GM23338 (cell line): ENCODE data around the gene NPC1L1. TPM values are rescaled to one million over a fixed set of nuclear protein-coding genes. Genes with fewer than 3 reads are reported as not detected.

Experiments
- ATAC-seq: fragments of 200-7000 bp; cut with Tn5 transposase; 3 replicates; pipeline ENCODE4 v1.9.1; 2020
- DNase-seq: peaks from one replicate; pipeline ENCODE4 v3.0.0-alpha.2; 2015; ENCODE audit warnings: low spot score
- H2AFZ ChIP-seq: fragments of 200-600 bp; sonication (generic); 2 replicates; pipeline ENCODE4 v1.8.0; 2016; ENCODE audit warnings: antibody characterized with exemption, mild to moderate bottlenecking, moderate library complexity
- H3F3A ChIP-seq: fragments of 200-600 bp; sonication (generic); replicated peaks from 2 replicates; pipeline ENCODE4 v1.8.0; 2017; ENCODE audit warnings: antibody characterized with exemption, mixed run types, low read depth
- H3K27ac ChIP-seq: fragments of 200-600 bp; sonication (generic); 2 replicates; pipeline ENCODE4 v1.6.1; 2016; ENCODE audit warnings: low read depth
- H3K27me3 ChIP-seq: fragments of 200-600 bp; sonication (generic); 2 replicates; pipeline ENCODE4 v1.8.0; 2016; ENCODE audit warnings: mild to moderate bottlenecking, mixed run types, moderate library complexity; ENCODE audit not compliant: insufficient read depth
- H3K36me3 ChIP-seq: fragments of 200-600 bp; sonication (generic); 2 replicates; pipeline ENCODE4 v1.8.0; 2016; ENCODE audit warnings: mild to moderate bottlenecking; ENCODE audit not compliant: insufficient read depth
- H3K4me1 ChIP-seq: fragments of 200-600 bp; sonication (generic); 2 replicates; pipeline ENCODE4 v1.8.0; 2016; ENCODE audit warnings: mild to moderate bottlenecking, moderate library complexity; ENCODE audit not compliant: insufficient read depth
- H3K4me2 ChIP-seq: fragments of 200-600 bp; sonication (generic); 2 replicates; pipeline ENCODE4 v1.7.1; 2017; ENCODE audit warnings: mixed run types
- H3K4me3 ChIP-seq: fragments of 200-600 bp; sonication (generic); 2 replicates; pipeline ENCODE4 v1.6.1; 2016; ENCODE audit warnings: mixed run types
- H3K79me2 ChIP-seq: fragments of 200-600 bp; sonication (generic); replicated peaks from 2 replicates; pipeline ENCODE4 v1.8.0; 2017; ENCODE audit warnings: mild to moderate bottlenecking; ENCODE audit not compliant: insufficient read depth
- H3K9me2 ChIP-seq: fragments of 200-600 bp; sonication (generic); 2 replicates; pipeline ENCODE4 v1.8.0; 2017; ENCODE audit not compliant: insufficient read depth
- H4K20me1 ChIP-seq: fragments of 200-600 bp; sonication (generic); replicated peaks from 2 replicates; pipeline ENCODE4 v1.8.0; 2017; ENCODE audit warnings: mild to moderate bottlenecking; ENCODE audit not compliant: insufficient read depth
- H3K27ac Mint-ChIP-seq: 2 replicates; pipeline ENCODE4 v1.8.0; 2020; ENCODE audit warnings: inconsistent platforms, mild to moderate bottlenecking, moderate library complexity, mixed read lengths
- H3K27me3 Mint-ChIP-seq: 3 replicates; pipeline ENCODE4 v1.8.0; 2022; ENCODE audit warnings: low read depth, mild to moderate bottlenecking, moderate library complexity, mixed read lengths, inconsistent platforms; ENCODE audit not compliant: insufficient read depth, poor library complexity
- H3K36me3 Mint-ChIP-seq: 3 replicates; pipeline ENCODE4 v1.8.0; 2021; ENCODE audit warnings: low read depth, mild to moderate bottlenecking, inconsistent platforms, moderate library complexity, mixed read lengths
- H3K4me1 Mint-ChIP-seq: 3 replicates; pipeline ENCODE4 v1.8.0; 2020; ENCODE audit warnings: mild to moderate bottlenecking, inconsistent platforms, mixed read lengths
- H3K4me3 Mint-ChIP-seq: 3 replicates; pipeline ENCODE4 v1.8.0; 2021; ENCODE audit warnings: moderate library complexity, mild to moderate bottlenecking, inconsistent platforms, mixed read lengths
- H3K9me3 Mint-ChIP-seq: 3 replicates; pipeline ENCODE4 v1.8.0; 2020; ENCODE audit warnings: moderate library complexity, mild to moderate bottlenecking, inconsistent platforms, mixed read lengths
- CTCF ChIP-seq, 2 experiments: fragments of 200-600 bp in 1 of 2; sonication (generic) in 1 of 2; conservative IDR thresholded peaks; 2 replicates each; pipeline versions ENCODE4 v1.5.1 to v1.6.1; 2016 to 2017; ENCODE audit warnings: antibody characterized with exemption in 2 of 2, low read depth in 2 of 2, mild to moderate bottlenecking in 2 of 2, moderate library complexity in 1 of 2
- ETS1 ChIP-seq: IDR thresholded peaks from 2 replicates; pipeline ENCODE4 v1.6.1; 2016; ENCODE audit warnings: antibody characterized with exemption
- EZH2 ChIP-seq: fragments of 200-600 bp; sonication (generic); IDR thresholded peaks from one replicate; pipeline ENCODE4 v1.8.0; 2017; ENCODE audit warnings: antibody characterized with exemption, mild to moderate bottlenecking, low read depth; ENCODE audit not compliant: unreplicated experiment
- JUNB ChIP-seq: IDR thresholded peaks from one replicate; pipeline ENCODE4 v1.6.1; 2016; ENCODE audit warnings: antibody characterized with exemption; ENCODE audit not compliant: unreplicated experiment
- NANOG ChIP-seq: IDR thresholded peaks from 2 replicates; pipeline ENCODE4 v1.6.1; 2016; ENCODE audit warnings: antibody characterized with exemption, borderline replicate concordance
- POLR2AphosphoS5 ChIP-seq: IDR thresholded peaks from 2 replicates; pipeline ENCODE4 v1.6.1; 2016; ENCODE audit warnings: antibody characterized with exemption, low read depth
- REST ChIP-seq: IDR thresholded peaks from one replicate; pipeline ENCODE4 v1.6.1; 2018; ENCODE audit warnings: antibody characterized with exemption; ENCODE audit not compliant: unreplicated experiment
- ZNF114 ChIP-seq: fragments of 250-450 bp; sonication (Bioruptor Pico); IDR thresholded peaks from 2 replicates; pipeline ENCODE4 v1.5.0; 2020; ENCODE audit warnings: mild to moderate bottlenecking, moderate library complexity
- ZNF331 ChIP-seq: fragments of 250-450 bp; sonication (Bioruptor Pico); IDR thresholded peaks from 2 replicates; pipeline ENCODE4 v1.5.0; 2020; ENCODE audit warnings: low read depth, mild to moderate bottlenecking, moderate library complexity
- ZNF462 ChIP-seq: fragments of 250-450 bp; sonication (Bioruptor Pico); IDR thresholded peaks from 2 replicates; pipeline ENCODE4 v1.5.0; 2020; ENCODE audit warnings: mild to moderate bottlenecking, moderate library complexity
- polyA plus RNA-seq: library from polyadenylated mRNA; unstranded; fragments of >200 nt; fragmentation: Nextera tagmentation; extraction: Ambion mirVana; gene quantifications from 2 replicates; pipeline ENCODE4 v1.2.1, GENCODE V29; 2016
- total RNA-seq: library from RNA; depleted of rRNA; stranded (reverse); fragments of >200 nt; shearing (Covaris generic); gene quantifications from 2 replicates; pipeline ENCODE4 v1.2.3, GENCODE V29; 2014

NPC1L1 gene
- total and polyA plus RNA-seq, 2 experiments from 2014 or later: 0.03 TPM; not detected in 1

- no peaks in the 10 kb centered on the region for H3K9me2 ChIP-seq
- H3K4me3 ChIP-seq: no peak overlapping the region
- peaks cover 4% of the 10 kb centered on the region; the same call in 1 of the 3 replicates for H3K36me3 Mint-ChIP-seq
- no peak for DNase-seq
- no peaks in the 10 kb centered on the region for H3K4me1 Mint-ChIP-seq
- no peaks in the 10 kb centered on the region for H3K36me3 ChIP-seq
- H3K79me2 ChIP-seq: no peaks in the 10 kb centered on the region
- H3K4me1 ChIP-seq: no peaks in the 10 kb centered on the region
- ATAC-seq: no peak
- no peak overlapping the region; the same call in 2 of the 3 replicates for H3K4me3 Mint-ChIP-seq
- no peak for TF ChIP-seq POLR2AphosphoS5
- no peak for TF ChIP-seq CTCF (conservative IDR thresholded peaks at IDR 0.05; ENCODE audit: low read depth in 2 of 2)
- no peak for TF ChIP-seq ETS1
- TF ChIP-seq ZNF462: no peak
- TF ChIP-seq EZH2: no peak
- TF ChIP-seq JUNB: no peak
- TF ChIP-seq ZNF114 (CRISPR knock-in tag): no peak
- TF ChIP-seq NANOG: no peak
- TF ChIP-seq ZNF331 (CRISPR knock-in tag): no peak
- TF ChIP-seq REST: no peak
- H3K27ac ChIP-seq: no peak overlapping the region
- no peak overlapping the region for H3K27ac Mint-ChIP-seq
- peaks cover 34% of the 10 kb centered on the region for H3K9me3 Mint-ChIP-seq
- H4K20me1 ChIP-seq: no peaks in the 10 kb centered on the region
- no peaks in the 10 kb centered on the region for H3K27me3 ChIP-seq
- H3F3A ChIP-seq: no peaks in the 10 kb centered on the region
- H3K4me2 ChIP-seq: no peak overlapping the region
- no peak overlapping the region for H2AFZ ChIP-seq
- peaks cover 1% of the 10 kb centered on the region for H3K27me3 Mint-ChIP-seq
Measured at GRCh38 chr7:44508328-44509030, 32.7 kb downstream of the NPC1L1 start.
